IMR-90 (cell line): ENCODE results near the gene GAL3ST2. TPM values are rescaled to one million over a fixed set of nuclear protein-coding genes. Genes with fewer than 3 reads are reported as not detected.

ENCODE experiments used
- ATAC-seq: fragments of 200-7000 bp; cut with Tn5 transposase; 2 replicates; pipeline ENCODE4 v1.9.1; 2020; ENCODE audit warnings: low read depth, mild to moderate bottlenecking, moderate library complexity
- BruUV-seq: library from RNA; stranded (reverse); fragments of 400-500 nt; replicated peaks from 2 replicates; lab custom pipeline; 2021; lab: Mats Ljungman, UMichigan
- CTCF ChIA-PET: fragments of 300-600 bp; formaldehyde crosslinking; extraction: SDS; loops from one replicate; lab custom pipeline; 2021; ENCODE audit warnings: antibody characterized with exemption; lab: Yijun Ruan, JAX
- POLR2A ChIA-PET: fragments of 300-600 bp; sonication (Branson Sonifier 250); formaldehyde crosslinking; loops from one replicate; lab custom pipeline; 2022; ENCODE audit warnings: antibody characterized with exemption; ENCODE audit not compliant: unreplicated experiment; lab: Charles Lee
- DNase-seq: peaks from one replicate; pipeline ENCODE4 v3.0.0; 2013
- H2AFZ ChIP-seq: replicated peaks from 2 replicates; pipeline ENCODE3; 2013; ENCODE audit warnings: low read length, mild to moderate bottlenecking; ENCODE audit not compliant: poor library complexity
- H2AK5ac ChIP-seq: 2 replicates; pipeline ENCODE4 v1.6.1; 2013; ENCODE audit warnings: low read depth, low read length, inconsistent platforms
- H2AK9ac ChIP-seq: replicated peaks from 2 replicates; pipeline ENCODE3; 2013; ENCODE audit warnings: mild to moderate bottlenecking, low read depth, low read length, moderate library complexity; ENCODE audit not compliant: poor library complexity
- H2BK120ac ChIP-seq: 2 replicates; pipeline ENCODE4 v1.6.1; 2013; ENCODE audit warnings: low read depth, low read length, inconsistent platforms
- H2BK15ac ChIP-seq: 3 replicates; pipeline ENCODE4 v1.6.1; 2013; ENCODE audit warnings: low read depth, low read length, inconsistent platforms
- H2BK20ac ChIP-seq: 2 replicates; pipeline ENCODE4 v1.6.1; 2013; ENCODE audit warnings: low read depth, mild to moderate bottlenecking, inconsistent platforms, low read length, moderate library complexity
- H2BK5ac ChIP-seq: 2 replicates; pipeline ENCODE4 v1.6.1; 2013; ENCODE audit warnings: mild to moderate bottlenecking, low read depth, low read length, inconsistent platforms; ENCODE audit not compliant: poor library complexity, severe bottlenecking
- H3K14ac ChIP-seq: replicated peaks from 2 replicates; pipeline ENCODE4 v1.6.1; 2013; ENCODE audit warnings: low read depth, low read length, inconsistent platforms
- H3K18ac ChIP-seq: 2 replicates; pipeline ENCODE4 v1.6.1; 2013; ENCODE audit warnings: low read depth, low read length, control low read depth
- H3K23ac ChIP-seq: 2 replicates; pipeline ENCODE4 v1.6.1; 2013; ENCODE audit warnings: low read depth, low read length, inconsistent platforms
- H3K27ac ChIP-seq: 2 replicates; pipeline ENCODE4 v1.5.1; 2013; ENCODE audit warnings: mild to moderate bottlenecking, control low read depth, low read length; ENCODE audit not compliant: insufficient read depth
- H3K27me3 ChIP-seq: 2 replicates; pipeline ENCODE4 v1.6.1; 2013; ENCODE audit warnings: low read length; ENCODE audit not compliant: control insufficient read depth, insufficient read depth
- H3K36me3 ChIP-seq: 2 replicates; pipeline ENCODE4 v1.6.1; 2013; ENCODE audit warnings: low read length, mixed read lengths; ENCODE audit not compliant: control insufficient read depth, insufficient read depth
- H3K4ac ChIP-seq: 2 replicates; pipeline ENCODE4 v1.6.1; 2013; ENCODE audit warnings: low read depth, low read length, inconsistent platforms
- H3K4me1 ChIP-seq: 2 replicates; pipeline ENCODE4 v1.6.1; 2013; ENCODE audit warnings: low read length, mixed read lengths; ENCODE audit not compliant: control insufficient read depth, insufficient read depth
- H3K4me2 ChIP-seq: 2 replicates; pipeline ENCODE4 v1.6.1; 2013; ENCODE audit warnings: low read depth, mild to moderate bottlenecking, control low read depth, low read length, moderate library complexity
- H3K4me3 ChIP-seq: 2 replicates; pipeline ENCODE4 v1.5.1; 2013; ENCODE audit warnings: low read depth, mild to moderate bottlenecking, control low read depth, low read length, moderate library complexity; ENCODE audit not compliant: insufficient read depth
- H3K56ac ChIP-seq: 2 replicates; pipeline ENCODE4 v1.6.1; 2013; ENCODE audit warnings: low read length, inconsistent platforms; ENCODE audit not compliant: insufficient read depth; ENCODE audit errors: extremely low read depth
- H3K79me1 ChIP-seq, 2 experiments: 2 replicates each; pipeline ENCODE4 v1.6.1; 2013; ENCODE audit warnings: low read length in 2 of 2, inconsistent platforms in 1 of 2, low read depth in 1 of 2
- H3K9ac ChIP-seq: 2 replicates; pipeline ENCODE4 v1.6.1; 2013; ENCODE audit warnings: low read depth, low read length, control low read depth
- H3K9me1 ChIP-seq: 2 replicates; pipeline ENCODE4 v1.6.1; 2013; ENCODE audit warnings: low read length, inconsistent platforms; ENCODE audit not compliant: insufficient read depth
- H3K9me3 ChIP-seq: 2 replicates; pipeline ENCODE4 v1.6.1; 2013; ENCODE audit warnings: low read length; ENCODE audit not compliant: control insufficient read depth, insufficient read depth
- H4K20me1 ChIP-seq: 2 replicates; pipeline ENCODE4 v1.6.1; 2013; ENCODE audit warnings: low read length, inconsistent platforms; ENCODE audit not compliant: insufficient read depth
- H4K5ac ChIP-seq: 2 replicates; pipeline ENCODE4 v1.6.1; 2013; ENCODE audit warnings: mild to moderate bottlenecking, low read depth, low read length, control low read depth
- H4K8ac ChIP-seq, 2 experiments: 2 replicates each; pipeline ENCODE4 v1.6.1; 2013; ENCODE audit warnings: low read depth in 2 of 2, low read length in 2 of 2, control low read depth in 1 of 2, inconsistent platforms in 1 of 2
- H4K91ac ChIP-seq: 2 replicates; pipeline ENCODE4 v1.6.1; 2013; ENCODE audit warnings: low read depth, low read length, inconsistent platforms; ENCODE audit not compliant: insufficient read depth
- BHLHE40 ChIP-seq: fragments of 150-350 bp; IDR thresholded peaks from 2 replicates; pipeline ENCODE4 v1.6.1; 2016; ENCODE audit warnings: mild to moderate bottlenecking, low read depth, low read length
- CEBPB ChIP-seq: IDR thresholded peaks from 2 replicates; pipeline ENCODE4 v1.6.1; 2012; ENCODE audit warnings: low read depth, low read length, improper control_type of control experiment
- CHD1 ChIP-seq: IDR thresholded peaks from 2 replicates; pipeline ENCODE4 v1.6.1; 2012; ENCODE audit warnings: low read depth, low read length, improper control_type of control experiment
- FOS ChIP-seq: fragments of 150-350 bp; IDR thresholded peaks from 2 replicates; pipeline ENCODE4 v1.6.1; 2016; ENCODE audit warnings: low read depth, low read length
- MAZ ChIP-seq: IDR thresholded peaks from 2 replicates; pipeline ENCODE4 v1.6.1; 2012; ENCODE audit warnings: low read depth, mild to moderate bottlenecking, low read length, improper control_type of control experiment, moderate library complexity, borderline replicate concordance
- MXI1 ChIP-seq: IDR thresholded peaks from 2 replicates; pipeline ENCODE4 v1.6.1; 2012; ENCODE audit warnings: low read depth, mild to moderate bottlenecking, low read length, moderate library complexity, borderline replicate concordance
- NFE2L2 ChIP-seq: fragments of 150-350 bp; IDR thresholded peaks from 2 replicates; pipeline ENCODE4 v1.6.1; 2016; ENCODE audit warnings: low read depth, mild to moderate bottlenecking, low read length
- POLR2A ChIP-seq: IDR thresholded peaks from 2 replicates; pipeline ENCODE4 v1.6.1; 2012; ENCODE audit warnings: mild to moderate bottlenecking, low read depth, low read length
- RAD21 ChIP-seq: IDR thresholded peaks from 2 replicates; pipeline ENCODE4 v1.6.1; 2012; ENCODE audit warnings: low read length, improper control_type of control experiment
- RCOR1 ChIP-seq: IDR thresholded peaks from 2 replicates; pipeline ENCODE4 v1.6.1; 2012; ENCODE audit warnings: mild to moderate bottlenecking, low read length, improper control_type of control experiment; ENCODE audit not compliant: insufficient replicate concordance
- RFX5 ChIP-seq: IDR thresholded peaks from 2 replicates; pipeline ENCODE4 v1.8.0; 2012; ENCODE audit warnings: low read depth, mild to moderate bottlenecking, low read length, moderate library complexity
- WGBS, 2 experiments: methylation state at CpG; one replicate each; pipeline versions ENCODE4 v1.1.5 to v1.1.7; 2013; ENCODE audit warnings: missing lambda C conversion rate in 2 of 2; ENCODE audit not compliant: insufficient read length in 1 of 2; ENCODE audit errors: extremely low coverage in 2 of 2; 5-methylcytosine and 5-hydroxymethylcytosine counted together
- dilution Hi-C: fragments of 300-500 bp; cut with HindIII; formaldehyde crosslinking; loops from one replicate; pipeline ENCODE4 v1.14.3; 2018; ENCODE audit warnings: low sequenced_read_pairs; ENCODE audit not compliant: unreplicated experiment
- in situ Hi-C: fragments of 300-500 bp; cut with MboI; formaldehyde crosslinking; loops from 3 replicates; pipeline ENCODE4 v1.14.3; 2019; ENCODE audit warnings: low sequenced_read_pairs, inconsistent platforms, mixed read lengths
- intact Hi-C: fragments of 100-400 bp; cut with micrococcal nuclease; formaldehyde crosslinking; loops from 2 replicates; pipeline ENCODE4 v1.10.0; 2022
- polyA plus RNA-seq, 3 experiments: library from polyadenylated mRNA; depleted of rRNA; stranded (reverse); fragments of >200 nt; gene quantifications; 2 replicates each; pipeline ENCODE4 v1.2.3, GENCODE V29; 2012; ENCODE audit warnings: low replicate concordance in 1 of 3
- total RNA-seq: library from RNA; depleted of rRNA; stranded (reverse); fragments of >200 nt; gene quantifications from 2 replicates; pipeline ENCODE4 v1.2.3, GENCODE V29; 2012
- TF ChIP-seq, protein P1 (sequence below): conservative IDR thresholded peaks from 2 replicates; pipeline ENCODE4 v1.5.1; 2012; ENCODE audit warnings: mild to moderate bottlenecking, low read depth, low read length, improper control_type of control experiment

Gene GAL3ST2
- total and polyA plus RNA-seq, 2 of the 4 experiments (the other 2 are of a cell fraction): 0.07 TPM; not detected in 1

DNA sequence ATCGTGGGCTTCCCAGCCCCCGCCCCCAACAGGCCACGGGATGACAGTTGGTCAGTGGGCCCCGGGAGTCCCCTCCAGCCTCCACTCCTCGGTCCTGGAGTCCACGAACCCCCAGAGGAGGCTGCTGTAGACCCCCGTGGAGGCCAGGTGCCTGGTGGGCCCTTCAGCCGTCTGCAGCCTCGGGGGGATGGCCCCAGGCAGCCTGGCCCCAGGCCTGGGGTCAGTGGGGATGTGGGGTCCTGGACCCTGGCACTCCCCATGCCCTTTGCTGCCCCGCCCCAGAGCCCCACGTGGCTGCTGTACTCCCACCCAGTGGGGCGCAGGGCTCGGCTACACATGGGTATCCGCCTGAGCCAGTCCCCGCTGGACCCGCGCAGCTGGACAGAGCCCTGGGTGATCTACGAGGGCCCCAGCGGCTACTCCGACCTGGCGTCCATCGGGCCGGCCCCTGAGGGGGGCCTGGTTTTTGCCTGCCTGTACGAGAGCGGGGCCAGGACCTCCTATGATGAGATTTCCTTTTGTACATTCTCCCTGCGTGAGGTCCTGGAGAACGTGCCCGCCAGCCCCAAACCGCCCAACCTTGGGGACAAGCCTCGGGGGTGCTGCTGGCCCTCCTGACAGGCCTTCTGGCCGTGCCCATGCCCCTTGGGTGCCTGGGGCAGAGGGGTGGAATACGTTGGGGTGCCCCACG, 40.0 kb downstream of the GAL3ST2 start (continued):
- TF ChIP-seq, protein P1, sequence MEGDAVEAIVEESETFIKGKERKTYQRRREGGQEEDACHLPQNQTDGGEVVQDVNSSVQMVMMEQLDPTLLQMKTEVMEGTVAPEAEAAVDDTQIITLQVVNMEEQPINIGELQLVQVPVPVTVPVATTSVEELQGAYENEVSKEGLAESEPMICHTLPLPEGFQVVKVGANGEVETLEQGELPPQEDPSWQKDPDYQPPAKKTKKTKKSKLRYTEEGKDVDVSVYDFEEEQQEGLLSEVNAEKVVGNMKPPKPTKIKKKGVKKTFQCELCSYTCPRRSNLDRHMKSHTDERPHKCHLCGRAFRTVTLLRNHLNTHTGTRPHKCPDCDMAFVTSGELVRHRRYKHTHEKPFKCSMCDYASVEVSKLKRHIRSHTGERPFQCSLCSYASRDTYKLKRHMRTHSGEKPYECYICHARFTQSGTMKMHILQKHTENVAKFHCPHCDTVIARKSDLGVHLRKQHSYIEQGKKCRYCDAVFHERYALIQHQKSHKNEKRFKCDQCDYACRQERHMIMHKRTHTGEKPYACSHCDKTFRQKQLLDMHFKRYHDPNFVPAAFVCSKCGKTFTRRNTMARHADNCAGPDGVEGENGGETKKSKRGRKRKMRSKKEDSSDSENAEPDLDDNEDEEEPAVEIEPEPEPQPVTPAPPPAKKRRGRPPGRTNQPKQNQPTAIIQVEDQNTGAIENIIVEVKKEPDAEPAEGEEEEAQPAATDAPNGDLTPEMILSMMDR: no peak

DNA sequence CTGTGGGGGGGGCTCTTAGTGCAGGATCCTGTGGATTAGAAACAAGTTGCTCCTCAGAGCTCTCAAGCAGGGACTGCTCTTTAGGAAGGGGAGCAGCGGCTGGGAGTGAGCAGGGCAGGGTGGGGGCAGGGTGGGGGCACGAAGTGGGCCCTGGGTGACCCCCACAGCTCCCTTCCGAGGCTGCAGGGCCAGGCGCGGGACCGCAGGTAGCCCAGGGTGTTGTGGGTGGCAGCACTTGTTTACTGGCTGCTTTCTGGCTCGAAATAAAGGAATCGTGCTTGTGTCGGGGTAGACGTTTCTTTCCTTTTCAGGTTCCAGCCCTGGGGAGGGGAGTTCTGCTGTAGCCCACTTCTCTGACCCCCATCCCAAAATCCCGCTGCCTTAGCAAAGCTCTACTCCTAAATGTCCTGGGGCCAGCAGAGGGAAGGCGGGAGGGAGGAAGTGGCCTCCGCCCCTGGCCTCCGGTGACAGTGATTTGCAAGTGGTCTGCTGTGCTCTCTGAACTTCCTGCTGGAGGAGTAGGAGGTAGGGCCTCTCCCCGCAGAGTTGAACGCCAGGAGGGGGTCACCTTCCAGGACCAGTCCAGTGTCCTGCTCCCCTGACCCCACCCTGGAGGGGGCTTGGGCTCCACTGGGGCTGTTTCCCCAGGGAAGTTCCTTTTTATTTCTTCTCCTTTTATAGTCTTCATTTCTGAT, 40.7 kb downstream of the GAL3ST2 start:
- Histone ChIP-seq H2AK5ac (no peak overlapping the region), H4K91ac (no peak overlapping the region), H3K14ac (no peak overlapping the region), H2BK15ac (no peak overlapping the region), H3K36me3 (no peaks in the 10 kb centered on the region), H2AK9ac (no peak overlapping the region), H4K20me1 (no peaks in the 10 kb centered on the region; the same call in 1 of the 2 replicates), H3K4me3 (no peak overlapping the region), H3K9me3 (no peaks in the 10 kb centered on the region), H3K23ac (no peak overlapping the region), H3K9ac (no peak overlapping the region), H2AFZ (no peak overlapping the region), H3K4me2 (no peak overlapping the region), H3K27me3 (peaks cover 16% of the 10 kb centered on the region; the same call in 1 of the 2 replicates), H4K5ac (no peak overlapping the region), H4K8ac (no peak overlapping the region), H3K27ac (no peak overlapping the region), H3K18ac (no peak overlapping the region), H2BK20ac (no peak overlapping the region), H3K56ac (no peak overlapping the region), H2BK120ac (no peak overlapping the region), H3K79me1 (no peaks in the 10 kb centered on the region), H3K4me1 (no peaks in the 10 kb centered on the region), H2BK5ac (no peak overlapping the region), H3K9me1 (no peaks in the 10 kb centered on the region), H3K4ac (no peak overlapping the region)
- intact Hi-C loops: no loop called here
- DNase-seq: no peak
- in situ Hi-C loops: no loop called here
- ChIA-PET CTCF (no interaction called here), POLR2A (no interaction called here)
- WGBS, 2 experiments: 17% methylated on average over 1 of the region's 16 CpGs; no CpG with 5 or more reads in 1 of the 2 experiments
- dilution Hi-C loops: no loop called here
- no TSS peak for BruUV-seq
- no peak for ATAC-seq
- TF ChIP-seq POLR2A (no peak), MAZ (no peak), FOS (no peak), BHLHE40 (no peak), RFX5 (no peak), NFE2L2 (no peak), RCOR1 (no peak), CHD1 (no peak), CEBPB (no peak), MXI1 (no peak), RAD21 (no peak)
- TF ChIP-seq, protein P1: no peak
